HL-60 (cell line): ENCODE results near the gene FRRS1.

ENCODE experiments used
- CTCF ChIP-seq: IDR thresholded peaks from one replicate; pipeline ENCODE4 v1.5.1; 2011; ENCODE audit warnings: low read length, control low read depth, inconsistent platforms; ENCODE audit not compliant: insufficient read depth
- GABPA ChIP-seq: IDR thresholded peaks from 2 replicates; pipeline ENCODE4 v1.6.1; 2012; ENCODE audit warnings: low read depth
- POLR2AphosphoS5 ChIP-seq: IDR thresholded peaks from 2 replicates; pipeline ENCODE4 v1.6.1; 2012; ENCODE audit warnings: low read depth
- REST ChIP-seq: IDR thresholded peaks from 2 replicates; pipeline ENCODE4 v1.6.1; 2012; ENCODE audit warnings: low read depth; ENCODE audit not compliant: insufficient replicate concordance
- SPI1 ChIP-seq: IDR thresholded peaks from 2 replicates; pipeline ENCODE4 v1.6.1; 2012; ENCODE audit warnings: low read depth, mild to moderate bottlenecking, borderline replicate concordance

GRCh38 chr1:99676876-99677275 lies 89.6 kb downstream of the FRRS1 start:
- TF ChIP-seq CTCF (no peak), REST (no peak), POLR2AphosphoS5 (no peak), SPI1 (no peak), GABPA (no peak)
